ENCODE measurements around the gene AGFG2.
A peak's percentile ranks its signal among the peaks of the same experiment; 100 is the strongest.
"Not testable (repeated sequence)": the region's sequence is repeated elsewhere in the genome, so short reads cannot be mapped to it uniquely, and the experiment has no call there.

The AGFG2 gene

GRCh38 chr7:100538654-100539435, at the start of gene AGFG2:
Gene AGFG2 (plus strand): TSS chr7:100539203. CDS start chr7:100539347, 144 bp downstream.
- Histone ChIP-seq H3K9ac (peak within 1 kb of the TSS; percentile 75), H3K4me2 (peak within 1 kb of the TSS; percentile 97), H4K20me1 (peaks cover 8% of the 10 kb centered on the region), H3K4me3 (peak within 1 kb of the TSS; percentile 81), H3K36me3 (no peaks in the 10 kb centered on the region), H3K9me3 (no peaks in the 10 kb centered on the region), H3K4me1 (peaks cover 17% of the 10 kb centered on the region), H3K27ac (no peak within 1 kb of the TSS), H3K27me3 (no peaks in the 10 kb centered on the region; the same call in 1 of the 2 replicates)
- TF ChIP-seq Cebpa-rat (IDR thresholded peaks at IDR 0.05) = no peak

GRCh38 chr7:100489824-100490223, 49.2 kb upstream of the AGFG2 start:
- Histone ChIP-seq H3K4me2 (peak overlapping the region; percentile 44), H4K20me1 (no peaks in the 10 kb centered on the region), H3K9ac (no peak overlapping the region), H3K27ac (no peak overlapping the region), H3K9me3 (no peaks in the 10 kb centered on the region), H3K36me3 (no peaks in the 10 kb centered on the region), H3K27me3 (peaks cover 9% of the 10 kb centered on the region; the same call in 1 of the 2 replicates), H3K4me3 (no peak overlapping the region), H3K4me1 (peaks cover 54% of the 10 kb centered on the region)
- TF ChIP-seq Cebpa-rat (IDR thresholded peaks at IDR 0.05) = no peak

GRCh38 chr7:100490483-100491191, 48.4 kb upstream of the AGFG2 start:
- H3K9me3 ChIP-seq = no peaks in the 10 kb centered on the region
- no peaks in the 10 kb centered on the region for H4K20me1 ChIP-seq
- H3K27me3 ChIP-seq = peaks cover 9% of the 10 kb centered on the region; the same call in 1 of the 2 replicates
- no peaks in the 10 kb centered on the region for H3K36me3 ChIP-seq
- H3K27ac ChIP-seq = no peak overlapping the region
- peak overlapping the region; percentile 44 for H3K4me2 ChIP-seq
- no peak overlapping the region for H3K9ac ChIP-seq
- H3K4me1 ChIP-seq = peaks cover 60% of the 10 kb centered on the region
- H3K4me3 ChIP-seq = no peak overlapping the region
- TF ChIP-seq Cebpa-rat (IDR thresholded peaks at IDR 0.05) = no peak

- H3K9ac ChIP-seq = no peak overlapping the region
- H3K27me3 ChIP-seq = peaks cover 9% of the 10 kb centered on the region; the same call in 1 of the 2 replicates
- no peak overlapping the region for H3K4me2 ChIP-seq
- H3K9me3 ChIP-seq = no peaks in the 10 kb centered on the region
- TF ChIP-seq Cebpa-rat (IDR thresholded peaks at IDR 0.05) = no peak
- peaks cover 60% of the 10 kb centered on the region for H3K4me1 ChIP-seq
- no peaks in the 10 kb centered on the region for H3K36me3 ChIP-seq
- no peaks in the 10 kb centered on the region for H4K20me1 ChIP-seq
- H3K27ac ChIP-seq = no peak overlapping the region
- H3K4me3 ChIP-seq = no peak overlapping the region
These were observed 47.8 kb upstream of the AGFG2 start for GRCh38 chr7:100491192-100491578.

GRCh38 chr7:100492738-100493475, 46.1 kb upstream of the AGFG2 start:
- peaks cover 9% of the 10 kb centered on the region; the same call in 1 of the 2 replicates for H3K27me3 ChIP-seq
- no peaks in the 10 kb centered on the region for H4K20me1 ChIP-seq
- no peaks in the 10 kb centered on the region for H3K36me3 ChIP-seq
- peak overlapping the region; percentile 84 for H3K4me2 ChIP-seq
- TF ChIP-seq Cebpa-rat (IDR thresholded peaks at IDR 0.05) = no peak
- H3K4me3 ChIP-seq = peak overlapping the region; percentile 62
- 0 out of 2 replicates have a peak overlapping the region, but pooled peaks have one; percentile 34 for H3K9ac ChIP-seq
- no peak overlapping the region for H3K27ac ChIP-seq
- no peaks in the 10 kb centered on the region for H3K9me3 ChIP-seq
- peaks cover 44% of the 10 kb centered on the region for H3K4me1 ChIP-seq

- Histone ChIP-seq H3K27ac (no peak overlapping the region), H3K36me3 (no peaks in the 10 kb centered on the region), H3K9me3 (no peaks in the 10 kb centered on the region), H3K9ac (0 out of 2 replicates have a peak overlapping the region, but pooled peaks have one; percentile 34), H3K27me3 (peaks cover 9% of the 10 kb centered on the region; the same call in 1 of the 2 replicates), H4K20me1 (no peaks in the 10 kb centered on the region), H3K4me3 (peak overlapping the region; percentile 62), H3K4me2 (peak overlapping the region; percentile 84), H3K4me1 (peaks cover 42% of the 10 kb centered on the region)
- no peak for TF ChIP-seq Cebpa-rat (IDR thresholded peaks at IDR 0.05)
These were observed 45.3 kb upstream of the AGFG2 start for GRCh38 chr7:100493476-100494264.

GRCh38 chr7:100496509-100496908, 42.5 kb upstream of the AGFG2 start:
- no peak for TF ChIP-seq Cebpa-rat (IDR thresholded peaks at IDR 0.05)
- Histone ChIP-seq H3K4me2 (no peak overlapping the region), H3K4me3 (no peak overlapping the region), H3K27ac (no peak overlapping the region), H3K9ac (no peak overlapping the region), H4K20me1 (no peaks in the 10 kb centered on the region), H3K9me3 (no peaks in the 10 kb centered on the region), H3K4me1 (peaks cover 24% of the 10 kb centered on the region), H3K27me3 (peaks cover 9% of the 10 kb centered on the region; the same call in 1 of the 2 replicates), H3K36me3 (no peaks in the 10 kb centered on the region)

- not testable (repeated sequence) for H3K27ac ChIP-seq, H3K9ac ChIP-seq, H3K4me2 ChIP-seq, H3K4me3 ChIP-seq, H3K9me3 ChIP-seq, H3K4me1 ChIP-seq, H4K20me1 ChIP-seq, H3K27me3 ChIP-seq, H3K36me3 ChIP-seq
These were observed 38.3 kb upstream of the AGFG2 start for GRCh38 chr7:100500743-100501142.

- not testable (repeated sequence) for H3K4me3 ChIP-seq, H3K27ac ChIP-seq, H3K4me1 ChIP-seq, H3K9me3 ChIP-seq, H3K36me3 ChIP-seq, H3K9ac ChIP-seq, H3K4me2 ChIP-seq, H4K20me1 ChIP-seq, H3K27me3 ChIP-seq
These were observed 35.0 kb upstream of the AGFG2 start for GRCh38 chr7:100504031-100504430.
